WTC11 (cell line): ENCODE data around the gene TMEM256. TPM values are rescaled to one million over a fixed set of nuclear protein-coding genes. Genes with fewer than 3 reads are reported as not detected.
A peak's percentile ranks its signal among the peaks of the same experiment; 100 is the strongest.

Experiments
- ATAC-seq: fragments of 200-7000 bp; cut with Tn5 transposase; 2 replicates; pipeline ENCODE4 v1.10.0; 2021; ENCODE audit warnings: mild to moderate bottlenecking, moderate library complexity
- CTCF ChIA-PET: fragments of 300-600 bp; sonication (Branson Sonifier 250); formaldehyde crosslinking; loops from one replicate; lab custom pipeline; 2021; ENCODE audit warnings: antibody characterized with exemption; lab: Charles Lee
- POLR2A ChIA-PET: fragments of 350-600 bp; sonication (Branson Sonifier 250); formaldehyde crosslinking; loops from one replicate; lab custom pipeline; 2021; ENCODE audit warnings: antibody characterized with exemption; lab: Charles Lee
- DNase-seq: peaks from one replicate; pipeline ENCODE4 v3.0.0; 2021; ENCODE audit warnings: low spot score
- H3K27ac Mint-ChIP-seq: 2 replicates; pipeline ENCODE4 v1.8.0; 2021; ENCODE audit warnings: mixed read lengths
- H3K27me3 Mint-ChIP-seq: 2 replicates; pipeline ENCODE4 v1.8.0; 2021; ENCODE audit warnings: low read depth, mild to moderate bottlenecking, moderate library complexity, mixed read lengths
- H3K36me3 Mint-ChIP-seq: 2 replicates; pipeline ENCODE4 v1.8.0; 2021; ENCODE audit warnings: mixed read lengths
- H3K4me1 Mint-ChIP-seq: 2 replicates; pipeline ENCODE4 v1.8.0; 2022; ENCODE audit warnings: mixed read lengths
- H3K4me3 Mint-ChIP-seq: 2 replicates; pipeline ENCODE4 v1.8.0; 2021; ENCODE audit warnings: mild to moderate bottlenecking, moderate library complexity, mixed read lengths
- H3K9me3 Mint-ChIP-seq: 2 replicates; pipeline ENCODE4 v1.8.0; 2021; ENCODE audit warnings: mixed read lengths
- CREB1 ChIP-seq: sonication (generic); formaldehyde crosslinking; IDR thresholded peaks from 2 replicates; pipeline ENCODE4 v1.8.0; 2023; ENCODE audit warnings: mild to moderate bottlenecking, missing genetic modification reagents
- FOXJ3 ChIP-seq: sonication (generic); formaldehyde crosslinking; IDR thresholded peaks from 2 replicates; pipeline ENCODE4 v1.9.0; 2021; ENCODE audit warnings: missing genetic modification reagents, mild to moderate bottlenecking, borderline replicate concordance
- FOXP1 ChIP-seq: sonication (generic); formaldehyde crosslinking; IDR thresholded peaks from 2 replicates; pipeline ENCODE4 v1.8.0; 2022; ENCODE audit warnings: missing genetic modification reagents, mild to moderate bottlenecking, moderate library complexity, borderline replicate concordance
- GTF2I ChIP-seq: fragments of 250-450 bp; sonication (Bioruptor Pico); conservative IDR thresholded peaks from 2 replicates; pipeline ENCODE4 v1.4.0; 2021; ENCODE audit warnings: mild to moderate bottlenecking
- JUN ChIP-seq: sonication (generic); formaldehyde crosslinking; IDR thresholded peaks from 2 replicates; pipeline ENCODE4 v1.8.0; 2023; ENCODE audit warnings: mild to moderate bottlenecking, missing genetic modification reagents
- MYBL2 ChIP-seq: sonication (generic); formaldehyde crosslinking; IDR thresholded peaks from 2 replicates; pipeline ENCODE4 v1.8.1; 2023; ENCODE audit warnings: mild to moderate bottlenecking, moderate library complexity, missing genetic modification reagents
- NR1H2 ChIP-seq: sonication (generic); formaldehyde crosslinking; IDR thresholded peaks from 2 replicates; pipeline ENCODE4 v1.9.0; 2021; ENCODE audit warnings: mild to moderate bottlenecking, moderate library complexity, missing genetic modification reagents
- OVOL2 ChIP-seq: fragments of 250-450 bp; sonication (Bioruptor Pico); IDR thresholded peaks from 2 replicates; pipeline ENCODE4 v1.9.0; 2021; ENCODE audit warnings: mild to moderate bottlenecking, borderline replicate concordance
- RELA ChIP-seq: sonication (generic); formaldehyde crosslinking; IDR thresholded peaks from 2 replicates; pipeline ENCODE4 v1.8.1; 2022; ENCODE audit warnings: missing genetic modification reagents, mild to moderate bottlenecking, borderline replicate concordance
- SMAD3 ChIP-seq: sonication (generic); formaldehyde crosslinking; IDR thresholded peaks from 2 replicates; pipeline ENCODE4 v1.8.0; 2022; ENCODE audit warnings: missing genetic modification reagents, mild to moderate bottlenecking, borderline replicate concordance
- TCF7 ChIP-seq: sonication (generic); formaldehyde crosslinking; IDR thresholded peaks from 2 replicates; pipeline ENCODE4 v1.8.0; 2022; ENCODE audit warnings: mild to moderate bottlenecking, low read depth, missing genetic modification reagents, moderate library complexity
- total RNA-seq: library from RNA; stranded (reverse); gene quantifications from 3 replicates; pipeline ENCODE4 v1.2.3, GENCODE V29; 2021
- TF ChIP-seq, protein P1 (sequence below): sonication (generic); formaldehyde crosslinking; IDR thresholded peaks from 2 replicates; pipeline ENCODE4 v1.8.1; 2023; ENCODE audit warnings: mild to moderate bottlenecking, missing genetic modification reagents, moderate library complexity
- TF ChIP-seq, protein P2 (sequence below): sonication (generic); formaldehyde crosslinking; IDR thresholded peaks from 2 replicates; pipeline ENCODE4 v1.8.0; 2022; ENCODE audit warnings: mild to moderate bottlenecking, missing genetic modification reagents
- TF ChIP-seq, protein P3 (sequence below): sonication (generic); formaldehyde crosslinking; IDR thresholded peaks from 2 replicates; pipeline ENCODE4 v1.8.1; 2022; ENCODE audit warnings: low read depth, missing genetic modification reagents, borderline replicate concordance
- TF ChIP-seq, protein P4 (sequence below): fragments of 250-450 bp; sonication (Bioruptor Pico); IDR thresholded peaks from 2 replicates; pipeline ENCODE4 v1.9.0; 2021; ENCODE audit warnings: moderate library complexity, mild to moderate bottlenecking, inconsistent platforms, borderline replicate concordance
- TF ChIP-seq, protein P5 (sequence below): sonication (generic); formaldehyde crosslinking; IDR thresholded peaks from 2 replicates; pipeline ENCODE4 v1.8.1; 2023; ENCODE audit warnings: mild to moderate bottlenecking, missing genetic modification reagents
- TF ChIP-seq, protein P6 (sequence below): sonication (generic); formaldehyde crosslinking; IDR thresholded peaks from 2 replicates; pipeline ENCODE4 v1.8.1; 2023; ENCODE audit warnings: mild to moderate bottlenecking, missing genetic modification reagents
- TF ChIP-seq, protein P7 (sequence below): sonication (generic); formaldehyde crosslinking; IDR thresholded peaks from 2 replicates; pipeline ENCODE4 v1.8.0; 2023; ENCODE audit warnings: missing genetic modification reagents, mild to moderate bottlenecking, borderline replicate concordance
- TF ChIP-seq, protein P8 (sequence below): sonication (generic); formaldehyde crosslinking; IDR thresholded peaks from 2 replicates; pipeline ENCODE4 v1.8.1; 2023; ENCODE audit warnings: mild to moderate bottlenecking, missing genetic modification reagents, moderate library complexity

Gene TMEM256
- total RNA-seq, 1 experiment from 2014 or later, result 132 TPM

DNA sequence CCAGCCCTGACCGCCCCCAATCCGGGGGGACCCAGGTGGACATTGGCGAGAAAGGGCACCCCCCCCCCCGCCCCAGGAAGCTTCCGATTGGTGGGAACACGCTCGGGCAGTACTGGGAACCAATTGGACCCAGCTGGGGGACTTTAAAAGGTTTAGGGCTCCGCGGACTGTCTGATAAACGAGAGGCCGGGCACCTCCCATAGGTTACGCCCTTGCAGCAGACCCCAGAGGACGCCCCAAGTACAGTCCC, 245 bp downstream of the TMEM256 start:
- TF ChIP-seq, protein P1, sequence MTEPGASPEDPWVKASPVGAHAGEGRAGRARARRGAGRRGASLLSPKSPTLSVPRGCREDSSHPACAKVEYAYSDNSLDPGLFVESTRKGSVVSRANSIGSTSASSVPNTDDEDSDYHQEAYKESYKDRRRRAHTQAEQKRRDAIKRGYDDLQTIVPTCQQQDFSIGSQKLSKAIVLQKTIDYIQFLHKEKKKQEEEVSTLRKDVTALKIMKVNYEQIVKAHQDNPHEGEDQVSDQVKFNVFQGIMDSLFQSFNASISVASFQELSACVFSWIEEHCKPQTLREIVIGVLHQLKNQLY (CRISPR knock-in tag), result no peak
- TF ChIP-seq JUN (no peak), CREB1 (CRISPR knock-in tag) (0 out of 2 replicates have a peak, but pooled peaks have one; percentile 17), FOXJ3 (CRISPR knock-in tag) (no peak), MYBL2 (peak; percentile 84; the same call in 1 of the 2 replicates)
- TF ChIP-seq, protein P2, sequence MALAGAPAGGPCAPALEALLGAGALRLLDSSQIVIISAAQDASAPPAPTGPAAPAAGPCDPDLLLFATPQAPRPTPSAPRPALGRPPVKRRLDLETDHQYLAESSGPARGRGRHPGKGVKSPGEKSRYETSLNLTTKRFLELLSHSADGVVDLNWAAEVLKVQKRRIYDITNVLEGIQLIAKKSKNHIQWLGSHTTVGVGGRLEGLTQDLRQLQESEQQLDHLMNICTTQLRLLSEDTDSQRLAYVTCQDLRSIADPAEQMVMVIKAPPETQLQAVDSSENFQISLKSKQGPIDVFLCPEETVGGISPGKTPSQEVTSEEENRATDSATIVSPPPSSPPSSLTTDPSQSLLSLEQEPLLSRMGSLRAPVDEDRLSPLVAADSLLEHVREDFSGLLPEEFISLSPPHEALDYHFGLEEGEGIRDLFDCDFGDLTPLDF (CRISPR knock-in tag), result no peak
- TF ChIP-seq, protein P3, sequence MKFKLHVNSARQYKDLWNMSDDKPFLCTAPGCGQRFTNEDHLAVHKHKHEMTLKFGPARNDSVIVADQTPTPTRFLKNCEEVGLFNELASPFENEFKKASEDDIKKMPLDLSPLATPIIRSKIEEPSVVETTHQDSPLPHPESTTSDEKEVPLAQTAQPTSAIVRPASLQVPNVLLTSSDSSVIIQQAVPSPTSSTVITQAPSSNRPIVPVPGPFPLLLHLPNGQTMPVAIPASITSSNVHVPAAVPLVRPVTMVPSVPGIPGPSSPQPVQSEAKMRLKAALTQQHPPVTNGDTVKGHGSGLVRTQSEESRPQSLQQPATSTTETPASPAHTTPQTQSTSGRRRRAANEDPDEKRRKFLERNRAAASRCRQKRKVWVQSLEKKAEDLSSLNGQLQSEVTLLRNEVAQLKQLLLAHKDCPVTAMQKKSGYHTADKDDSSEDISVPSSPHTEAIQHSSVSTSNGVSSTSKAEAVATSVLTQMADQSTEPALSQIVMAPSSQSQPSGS (CRISPR knock-in tag), result no peak
- TF ChIP-seq, protein P4, sequence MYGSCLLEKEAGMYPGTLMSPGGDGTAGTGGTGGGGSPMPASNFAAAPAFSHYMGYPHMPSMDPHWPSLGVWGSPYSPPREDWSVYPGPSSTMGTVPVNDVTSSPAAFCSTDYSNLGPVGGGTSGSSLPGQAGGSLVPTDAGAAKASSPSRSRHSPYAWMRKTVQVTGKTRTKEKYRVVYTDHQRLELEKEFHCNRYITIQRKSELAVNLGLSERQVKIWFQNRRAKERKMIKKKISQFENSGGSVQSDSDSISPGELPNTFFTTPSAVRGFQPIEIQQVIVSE (CRISPR knock-in tag), result no peak
- peak; percentile 16 for ATAC-seq

DNA sequence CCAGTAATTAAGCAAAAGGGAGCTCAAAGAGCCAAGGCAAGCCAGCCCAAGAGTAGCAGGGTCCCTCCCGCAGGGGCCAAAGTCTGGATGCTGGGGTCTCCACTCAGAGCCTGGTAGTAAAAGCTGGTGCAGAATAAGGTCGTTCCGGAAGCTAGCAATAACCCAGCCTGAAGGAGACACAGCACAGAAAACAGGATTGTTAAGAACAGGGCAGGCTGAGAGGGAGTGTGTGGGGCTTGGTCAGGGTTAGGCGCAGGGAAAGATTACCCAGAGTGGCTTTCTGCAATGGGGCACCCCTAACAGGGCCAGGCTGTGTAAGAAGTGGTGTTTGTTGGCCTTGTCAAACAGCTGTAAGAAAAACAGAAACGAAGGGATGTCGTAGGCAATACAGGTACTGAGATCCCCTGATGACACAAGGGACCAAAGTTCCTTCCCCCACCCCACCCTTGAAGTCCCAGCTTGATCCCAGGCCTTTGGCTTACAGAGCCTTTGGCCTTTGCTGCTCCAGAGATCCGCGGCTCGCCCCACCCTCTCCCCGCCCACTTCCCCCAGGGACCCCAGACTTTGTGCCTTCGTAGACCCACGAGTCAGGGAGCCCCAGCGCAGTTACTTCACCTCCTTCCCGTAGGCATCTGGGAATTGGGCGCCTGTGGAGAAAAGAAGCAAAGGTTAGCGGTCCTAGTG, 712 bp downstream of the TMEM256 start:
- Mint-ChIP-seq H3K27ac (peak overlapping the region; percentile 85), H3K4me1 (peaks cover 27% of the 10 kb centered on the region), H3K27me3 (no peaks in the 10 kb centered on the region; the same call in 1 of the 2 replicates), H3K4me3 (peak overlapping the region; percentile 80), H3K9me3 (no peaks in the 10 kb centered on the region), H3K36me3 (peaks cover 4% of the 10 kb centered on the region)
- DNase-seq, result peak; percentile 72
- peak; percentile 4 for ATAC-seq
- POLR2A ChIA-PET, result interaction anchor here (0.9 to 2.5 kb wide), 15 partner anchors 9 to 186 kb away, joined by 3 to 38 read pairs (median 5); partner anchors contain the start of genes ACAP1, NEURL4, PLSCR3 and POLR2A
- CTCF ChIA-PET, result interaction anchor here (0.6 to 3.3 kb wide), 20 partner anchors 9 to 705 kb away, joined by 3 to 59 read pairs (median 6); partner anchors contain the start of genes CHRNB1, KCTD11, PLSCR3 and SOX15
- TF ChIP-seq, protein P5, sequence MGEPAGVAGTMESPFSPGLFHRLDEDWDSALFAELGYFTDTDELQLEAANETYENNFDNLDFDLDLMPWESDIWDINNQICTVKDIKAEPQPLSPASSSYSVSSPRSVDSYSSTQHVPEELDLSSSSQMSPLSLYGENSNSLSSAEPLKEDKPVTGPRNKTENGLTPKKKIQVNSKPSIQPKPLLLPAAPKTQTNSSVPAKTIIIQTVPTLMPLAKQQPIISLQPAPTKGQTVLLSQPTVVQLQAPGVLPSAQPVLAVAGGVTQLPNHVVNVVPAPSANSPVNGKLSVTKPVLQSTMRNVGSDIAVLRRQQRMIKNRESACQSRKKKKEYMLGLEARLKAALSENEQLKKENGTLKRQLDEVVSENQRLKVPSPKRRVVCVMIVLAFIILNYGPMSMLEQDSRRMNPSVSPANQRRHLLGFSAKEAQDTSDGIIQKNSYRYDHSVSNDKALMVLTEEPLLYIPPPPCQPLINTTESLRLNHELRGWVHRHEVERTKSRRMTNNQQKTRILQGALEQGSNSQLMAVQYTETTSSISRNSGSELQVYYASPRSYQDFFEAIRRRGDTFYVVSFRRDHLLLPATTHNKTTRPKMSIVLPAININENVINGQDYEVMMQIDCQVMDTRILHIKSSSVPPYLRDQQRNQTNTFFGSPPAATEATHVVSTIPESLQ (CRISPR knock-in tag), result no peak
- TF ChIP-seq MYBL2, result no peak
- no peak for TF ChIP-seq NR1H2 (CRISPR knock-in tag)
- no peak for TF ChIP-seq SMAD3 (CRISPR knock-in tag)
- TF ChIP-seq, protein P6, sequence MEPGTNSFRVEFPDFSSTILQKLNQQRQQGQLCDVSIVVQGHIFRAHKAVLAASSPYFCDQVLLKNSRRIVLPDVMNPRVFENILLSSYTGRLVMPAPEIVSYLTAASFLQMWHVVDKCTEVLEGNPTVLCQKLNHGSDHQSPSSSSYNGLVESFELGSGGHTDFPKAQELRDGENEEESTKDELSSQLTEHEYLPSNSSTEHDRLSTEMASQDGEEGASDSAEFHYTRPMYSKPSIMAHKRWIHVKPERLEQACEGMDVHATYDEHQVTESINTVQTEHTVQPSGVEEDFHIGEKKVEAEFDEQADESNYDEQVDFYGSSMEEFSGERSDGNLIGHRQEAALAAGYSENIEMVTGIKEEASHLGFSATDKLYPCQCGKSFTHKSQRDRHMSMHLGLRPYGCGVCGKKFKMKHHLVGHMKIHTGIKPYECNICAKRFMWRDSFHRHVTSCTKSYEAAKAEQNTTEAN, result no peak
- TF ChIP-seq FOXP1 (CRISPR knock-in tag), result no peak
- no peak for TF ChIP-seq TCF7 (CRISPR knock-in tag)
- TF ChIP-seq GTF2I (CRISPR knock-in tag), result no peak
- TF ChIP-seq, protein P7, sequence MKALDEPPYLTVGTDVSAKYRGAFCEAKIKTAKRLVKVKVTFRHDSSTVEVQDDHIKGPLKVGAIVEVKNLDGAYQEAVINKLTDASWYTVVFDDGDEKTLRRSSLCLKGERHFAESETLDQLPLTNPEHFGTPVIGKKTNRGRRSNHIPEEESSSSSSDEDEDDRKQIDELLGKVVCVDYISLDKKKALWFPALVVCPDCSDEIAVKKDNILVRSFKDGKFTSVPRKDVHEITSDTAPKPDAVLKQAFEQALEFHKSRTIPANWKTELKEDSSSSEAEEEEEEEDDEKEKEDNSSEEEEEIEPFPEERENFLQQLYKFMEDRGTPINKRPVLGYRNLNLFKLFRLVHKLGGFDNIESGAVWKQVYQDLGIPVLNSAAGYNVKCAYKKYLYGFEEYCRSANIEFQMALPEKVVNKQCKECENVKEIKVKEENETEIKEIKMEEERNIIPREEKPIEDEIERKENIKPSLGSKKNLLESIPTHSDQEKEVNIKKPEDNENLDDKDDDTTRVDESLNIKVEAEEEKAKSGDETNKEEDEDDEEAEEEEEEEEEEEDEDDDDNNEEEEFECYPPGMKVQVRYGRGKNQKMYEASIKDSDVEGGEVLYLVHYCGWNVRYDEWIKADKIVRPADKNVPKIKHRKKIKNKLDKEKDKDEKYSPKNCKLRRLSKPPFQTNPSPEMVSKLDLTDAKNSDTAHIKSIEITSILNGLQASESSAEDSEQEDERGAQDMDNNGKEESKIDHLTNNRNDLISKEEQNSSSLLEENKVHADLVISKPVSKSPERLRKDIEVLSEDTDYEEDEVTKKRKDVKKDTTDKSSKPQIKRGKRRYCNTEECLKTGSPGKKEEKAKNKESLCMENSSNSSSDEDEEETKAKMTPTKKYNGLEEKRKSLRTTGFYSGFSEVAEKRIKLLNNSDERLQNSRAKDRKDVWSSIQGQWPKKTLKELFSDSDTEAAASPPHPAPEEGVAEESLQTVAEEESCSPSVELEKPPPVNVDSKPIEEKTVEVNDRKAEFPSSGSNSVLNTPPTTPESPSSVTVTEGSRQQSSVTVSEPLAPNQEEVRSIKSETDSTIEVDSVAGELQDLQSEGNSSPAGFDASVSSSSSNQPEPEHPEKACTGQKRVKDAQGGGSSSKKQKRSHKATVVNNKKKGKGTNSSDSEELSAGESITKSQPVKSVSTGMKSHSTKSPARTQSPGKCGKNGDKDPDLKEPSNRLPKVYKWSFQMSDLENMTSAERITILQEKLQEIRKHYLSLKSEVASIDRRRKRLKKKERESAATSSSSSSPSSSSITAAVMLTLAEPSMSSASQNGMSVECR, result no peak
- TF ChIP-seq, protein P8, sequence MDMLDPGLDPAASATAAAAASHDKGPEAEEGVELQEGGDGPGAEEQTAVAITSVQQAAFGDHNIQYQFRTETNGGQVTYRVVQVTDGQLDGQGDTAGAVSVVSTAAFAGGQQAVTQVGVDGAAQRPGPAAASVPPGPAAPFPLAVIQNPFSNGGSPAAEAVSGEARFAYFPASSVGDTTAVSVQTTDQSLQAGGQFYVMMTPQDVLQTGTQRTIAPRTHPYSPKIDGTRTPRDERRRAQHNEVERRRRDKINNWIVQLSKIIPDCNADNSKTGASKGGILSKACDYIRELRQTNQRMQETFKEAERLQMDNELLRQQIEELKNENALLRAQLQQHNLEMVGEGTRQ (CRISPR knock-in tag), result no peak
- no peak for TF ChIP-seq OVOL2 (CRISPR knock-in tag)
- TF ChIP-seq RELA (CRISPR knock-in tag), result no peak

More for the DNA sequence above, 245 bp downstream of the TMEM256 start:
- Mint-ChIP-seq H3K9me3 (no peaks in the 10 kb centered on the region), H3K4me3 (peak overlapping the region; percentile 80), H3K4me1 (peaks cover 27% of the 10 kb centered on the region), H3K27me3 (no peaks in the 10 kb centered on the region; the same call in 1 of the 2 replicates), H3K36me3 (peaks cover 4% of the 10 kb centered on the region), H3K27ac (peak overlapping the region; percentile 85)
- ChIA-PET CTCF (interaction anchor here (0.6 to 3.3 kb wide), 39 partner anchors 9 to 1523 kb away, joined by 3 to 59 read pairs (median 5); partner anchors contain the start of genes ACAP1, CHRNB1, KCTD11 and NEURL4), POLR2A (interaction anchor here (0.6 to 2.5 kb wide), 20 partner anchors 10 to 186 kb away, joined by 3 to 38 read pairs (median 4); partner anchors contain the start of genes ACAP1, CHRNB1, NEURL4 and PLSCR3)
- DNase-seq, result no peak
